Activated T-helper 9 cell treated with anti-CD3 and anti-CD28 coated beads, Interleukin-2, amount 50 U/mL, for 16 hours (primary cell): ENCODE results near the gene ATP5PD.
"Not testable (repeated sequence)": the region's sequence is repeated elsewhere in the genome, so short reads cannot be mapped to it uniquely, and the experiment has no call there.

Experiments used
- DNase-seq: peaks from one replicate; pipeline ENCODE4 v3.0.0-alpha.2; 2020; ENCODE audit warnings: low read depth

Gene ATP5PD

GRCh38 chr17:75020331-75021110, 26.2 kb downstream of the ATP5PD start:
- no peak for DNase-seq

- no peak for DNase-seq
Observed at GRCh38 chr17:75019710-75020109, 27.1 kb downstream of the ATP5PD start.

- no peak for DNase-seq
Observed at GRCh38 chr17:75019146-75019545, 27.6 kb downstream of the ATP5PD start.

- no peak for DNase-seq
Observed at GRCh38 chr17:75013092-75013559, 33.6 kb downstream of the ATP5PD start.

GRCh38 chr17:75012346-75013091, 34.2 kb downstream of the ATP5PD start, which contains the start of gene MRPL58:
TSS of gene MRPL58 (plus strand) at chr17:75012670. CDS start at chr17:75012687, 17 bp downstream.
- peak; percentile 74 for DNase-seq

- DNase-seq: no peak
Observed at GRCh38 chr17:75012096-75012345, 34.7 kb downstream of the ATP5PD start.

- DNase-seq: no peak
Observed at GRCh38 chr17:75011401-75012095, 35.2 kb downstream of the ATP5PD start.

- DNase-seq: no peak
Observed at GRCh38 chr17:75010683-75011400, 35.9 kb downstream of the ATP5PD start.

GRCh38 chr17:75009139-75009724, 37.5 kb downstream of the ATP5PD start:
- DNase-seq: no peak

GRCh38 chr17:75008373-75008772, 38.4 kb downstream of the ATP5PD start:
- no peak for DNase-seq

- DNase-seq: no peak
Observed at GRCh38 chr17:75006653-75007052, 40.1 kb downstream of the ATP5PD start.

GRCh38 chr17:75006084-75006483, 40.7 kb downstream of the ATP5PD start:
- not testable (repeated sequence) for DNase-seq

- no peak for DNase-seq
Observed at GRCh38 chr17:75005291-75005690, 41.5 kb downstream of the ATP5PD start.

- DNase-seq: no peak
Observed at GRCh38 chr17:75004371-75004770, 42.4 kb downstream of the ATP5PD start.

- no peak for DNase-seq
Observed at GRCh38 chr17:75003957-75004355, 42.8 kb downstream of the ATP5PD start.

GRCh38 chr17:75003070-75003956, 43.5 kb downstream of the ATP5PD start:
- DNase-seq: no peak

- DNase-seq: no peak
Observed at GRCh38 chr17:75001915-75002843, 44.6 kb downstream of the ATP5PD start.

GRCh38 chr17:74999523-74999922, 47.2 kb downstream of the ATP5PD start:
- no peak for DNase-seq

- DNase-seq: no peak
Observed at GRCh38 chr17:74998783-74999182, 48.0 kb downstream of the ATP5PD start.

GRCh38 chr17:74995847-74996246, 50.9 kb downstream of the ATP5PD start:
- DNase-seq: no peak
